Stimulated activated CD4-positive, alpha-beta T cell treated with anti-CD3 and anti-CD28 coated beads, Interleukin-12 subunit alpha, Interleukin-12 subunit beta, amount 100 ng/mL, for 24 hours (primary cell): ENCODE measurements around the gene CCNY.
"Not testable (repeated sequence)": the region's sequence is repeated elsewhere in the genome, so short reads cannot be mapped to it uniquely, and the experiment has no call there.

ENCODE experiments used
- DNase-seq, 2 experiments: peaks; one replicate each; pipeline ENCODE4 v3.0.0-alpha.2; 2020; ENCODE audit warnings: low read depth in 2 of 2

CCNY gene

GRCh38 chr10:35354257-35354656 is 17.9 kb downstream of the CCNY start:
- DNase-seq: not testable (repeated sequence)

DNA sequence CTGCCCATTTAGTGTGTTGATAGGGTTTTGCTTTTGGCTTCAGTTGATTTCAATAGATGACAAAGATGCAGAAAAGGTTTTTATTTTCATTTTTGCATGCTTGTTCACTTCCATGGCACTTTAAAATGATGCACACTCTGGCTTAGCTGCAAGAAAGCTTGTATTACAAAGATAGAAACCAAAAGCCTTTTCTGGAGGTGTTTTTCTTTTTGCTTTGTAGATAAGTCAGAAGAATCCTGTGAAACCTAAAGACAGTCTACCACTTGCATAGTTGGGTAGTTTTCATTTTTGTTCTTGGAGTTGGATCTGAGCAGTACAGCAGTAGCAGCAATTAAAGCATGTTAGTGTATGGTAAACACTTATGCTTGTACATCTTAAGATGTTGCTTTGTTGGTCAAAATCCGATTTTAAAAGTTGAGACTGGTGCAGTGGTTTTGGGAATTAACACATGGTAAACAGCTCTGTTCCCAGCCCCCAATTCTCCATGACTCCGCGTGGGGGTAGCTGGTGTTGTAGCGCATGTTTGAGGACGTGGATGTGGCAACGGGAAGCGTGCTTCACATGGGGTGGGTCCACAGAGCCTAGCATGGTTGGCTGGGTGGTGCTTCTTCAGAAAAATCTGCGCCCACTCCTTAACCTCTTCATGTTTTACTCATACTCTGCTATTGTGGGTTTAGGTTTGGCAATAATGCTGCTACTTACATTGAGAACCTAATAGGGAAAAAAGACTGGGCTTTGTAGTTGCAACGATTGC is 19.8 kb downstream of the CCNY start:
- no peak for DNase-seq

- DNase-seq: no peak
Measured at GRCh38 chr10:35356725-35357092, 20.4 kb downstream of the CCNY start.

- no peak for DNase-seq
Measured at GRCh38 chr10:35359056-35359455, 22.7 kb downstream of the CCNY start.

- DNase-seq: no peak
Measured at GRCh38 chr10:35359873-35360272, 23.6 kb downstream of the CCNY start.

- no peak for DNase-seq
Measured at GRCh38 chr10:35362701-35363350, 26.5 kb downstream of the CCNY start.

GRCh38 chr10:35363587-35363986 is 27.3 kb downstream of the CCNY start:
- DNase-seq: no peak

DNA sequence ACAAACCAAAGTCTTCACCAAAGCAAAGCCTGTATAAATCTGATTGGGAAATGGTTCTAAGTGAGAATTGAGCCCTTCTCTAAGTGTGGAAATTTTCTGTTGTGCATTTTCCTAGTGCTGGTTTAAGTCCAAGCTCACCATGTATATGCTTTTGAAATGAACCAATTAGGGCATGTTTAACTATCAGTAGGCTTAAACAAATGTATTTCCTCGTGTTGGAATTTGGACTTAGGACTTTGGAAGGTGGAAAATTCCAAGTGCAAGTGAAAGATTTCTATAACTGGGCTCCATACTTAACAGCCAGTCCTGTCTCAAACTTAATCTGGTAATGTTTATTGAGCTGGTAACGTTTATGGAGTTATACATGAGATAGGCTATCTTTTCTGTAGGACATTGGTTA is 28.5 kb downstream of the CCNY start:
- no peak for DNase-seq

- DNase-seq: no peak
Measured at GRCh38 chr10:35365994-35366393, 29.7 kb downstream of the CCNY start.

DNA sequence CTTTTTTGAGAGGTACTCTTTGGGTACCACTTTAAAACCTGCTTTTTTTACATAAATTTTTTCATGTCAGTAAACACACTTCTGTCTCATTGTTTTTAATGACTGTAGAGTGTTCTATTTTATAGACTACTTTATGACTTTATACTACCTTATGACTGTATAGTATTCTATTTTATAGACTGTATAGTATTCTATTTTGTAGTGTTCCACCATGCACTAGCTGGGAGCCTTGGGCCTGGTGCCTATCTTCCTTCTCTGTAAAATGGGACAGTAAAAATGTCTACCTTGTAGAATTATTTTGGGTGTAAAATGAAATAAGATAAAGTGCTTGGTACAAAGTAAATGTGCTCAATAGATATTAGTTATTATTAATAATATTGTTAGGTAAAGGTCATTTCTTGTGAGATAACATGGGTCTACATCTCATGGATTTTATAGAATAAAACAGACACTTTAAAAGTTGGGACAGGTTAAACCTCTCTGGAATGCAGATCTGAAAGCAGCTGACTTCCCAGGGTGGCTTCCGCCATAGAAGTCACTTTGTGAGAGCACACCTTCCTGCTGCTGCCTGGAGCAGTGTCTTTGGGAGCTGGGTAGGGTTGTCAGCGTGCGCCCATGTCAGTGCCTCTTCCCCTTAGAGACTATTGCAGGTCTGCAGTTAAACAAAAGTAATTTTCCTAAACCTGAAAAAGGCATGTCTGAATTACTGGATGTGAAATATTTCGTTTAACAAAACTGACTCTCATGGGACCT is 31.0 kb downstream of the CCNY start:
- DNase-seq: no peak

- no peak for DNase-seq
Measured at GRCh38 chr10:35367982-35368381, 31.7 kb downstream of the CCNY start.

DNA sequence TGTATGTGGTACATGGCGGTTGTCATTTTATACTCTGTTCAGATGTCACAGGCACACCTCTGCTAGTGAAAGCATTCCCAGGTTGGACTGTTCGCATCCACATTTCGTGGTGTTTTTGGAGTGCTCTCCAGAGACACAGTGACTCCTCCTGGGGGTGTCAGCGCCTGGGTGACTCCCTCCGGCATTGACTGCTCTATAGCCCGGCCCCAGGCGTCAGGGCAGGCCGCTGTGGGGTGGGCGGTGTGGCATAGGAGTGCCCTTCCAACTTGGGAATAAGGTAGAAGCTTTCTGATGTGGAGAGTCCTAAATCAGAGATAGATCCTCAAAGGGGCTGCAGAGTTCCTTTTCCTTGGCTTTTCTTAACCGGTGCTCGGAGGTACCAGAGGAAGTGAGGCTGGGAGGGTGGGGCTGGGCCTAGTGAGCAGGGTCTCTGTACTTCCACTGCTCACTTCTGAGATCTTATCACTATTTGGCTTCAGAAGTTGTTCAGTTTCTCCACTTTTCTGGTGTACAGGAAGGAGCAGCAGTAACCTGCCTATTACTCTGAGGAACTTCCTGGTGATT is 32.3 kb downstream of the CCNY start:
- no peak for DNase-seq

DNA sequence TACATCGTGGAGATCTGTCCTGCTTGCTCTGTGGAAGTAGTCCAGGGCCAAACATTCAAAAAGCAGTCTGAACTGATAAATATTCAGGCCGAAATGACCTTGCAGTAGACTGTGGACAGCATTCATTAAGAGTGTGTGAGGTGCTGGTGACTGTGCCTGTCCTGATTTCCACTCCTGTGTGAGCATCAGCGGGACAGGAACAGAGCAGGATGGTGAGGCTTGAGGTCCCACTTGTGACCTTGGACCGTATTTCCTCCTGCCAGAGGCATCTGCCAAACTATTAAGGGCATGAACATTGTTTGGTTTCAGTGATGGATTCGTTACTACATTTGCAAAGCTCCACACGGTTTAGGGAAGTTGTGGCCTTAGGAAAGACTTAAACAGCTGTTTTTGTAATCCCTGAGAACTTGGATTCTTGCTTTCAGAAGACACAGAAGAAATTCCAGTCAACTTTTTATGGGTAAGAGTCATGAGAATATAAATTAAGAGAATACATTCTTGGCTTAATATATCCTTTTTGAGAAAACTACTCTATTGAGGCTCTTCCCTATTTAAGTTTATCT is 32.8 kb downstream of the CCNY start:
- DNase-seq: no peak

DNA sequence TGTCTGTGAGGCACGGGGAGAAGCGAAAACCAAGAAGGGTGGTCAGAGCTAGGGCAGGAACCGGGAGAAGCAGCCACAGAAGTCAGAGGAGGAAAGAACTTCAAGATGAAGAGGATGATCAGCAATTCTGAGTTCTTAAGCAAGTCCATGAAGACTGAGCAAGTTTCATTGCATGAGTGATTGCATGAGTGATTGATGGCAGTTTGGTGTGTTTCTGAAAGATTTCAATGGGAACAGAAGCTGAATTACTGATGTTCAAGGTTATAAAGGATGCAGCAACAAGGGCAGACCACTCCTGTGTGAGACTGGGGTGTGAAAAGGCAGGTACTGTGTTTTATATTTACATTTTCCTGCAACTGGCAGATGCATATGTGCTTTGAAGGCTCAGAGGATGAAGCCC is 35.4 kb downstream of the CCNY start:
- DNase-seq: no peak

DNA sequence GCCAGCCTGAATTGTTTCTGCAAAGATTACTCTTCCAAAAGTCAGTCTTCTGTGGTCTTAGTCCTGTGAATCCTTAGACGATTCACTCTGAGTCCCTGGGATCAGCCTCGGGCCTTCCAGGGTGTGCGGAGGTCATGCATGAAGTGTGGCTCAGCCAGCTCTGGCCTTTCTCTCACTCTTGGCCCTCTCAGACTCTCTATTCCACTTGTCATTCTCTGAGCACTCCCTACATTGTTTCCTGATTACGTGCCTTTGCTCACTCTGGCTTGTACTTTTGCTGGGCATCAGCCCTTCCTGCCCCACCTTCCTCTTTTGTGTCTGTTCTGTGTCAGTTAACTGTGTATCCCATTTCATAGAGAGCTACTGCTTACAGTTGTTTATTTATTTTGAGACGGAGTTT is 36.0 kb downstream of the CCNY start:
- no peak for DNase-seq

GRCh38 chr10:35375091-35375765 is 38.9 kb downstream of the CCNY start:
- DNase-seq: no peak

- no peak for DNase-seq
Measured at GRCh38 chr10:35377050-35377728, 40.9 kb downstream of the CCNY start.

DNA sequence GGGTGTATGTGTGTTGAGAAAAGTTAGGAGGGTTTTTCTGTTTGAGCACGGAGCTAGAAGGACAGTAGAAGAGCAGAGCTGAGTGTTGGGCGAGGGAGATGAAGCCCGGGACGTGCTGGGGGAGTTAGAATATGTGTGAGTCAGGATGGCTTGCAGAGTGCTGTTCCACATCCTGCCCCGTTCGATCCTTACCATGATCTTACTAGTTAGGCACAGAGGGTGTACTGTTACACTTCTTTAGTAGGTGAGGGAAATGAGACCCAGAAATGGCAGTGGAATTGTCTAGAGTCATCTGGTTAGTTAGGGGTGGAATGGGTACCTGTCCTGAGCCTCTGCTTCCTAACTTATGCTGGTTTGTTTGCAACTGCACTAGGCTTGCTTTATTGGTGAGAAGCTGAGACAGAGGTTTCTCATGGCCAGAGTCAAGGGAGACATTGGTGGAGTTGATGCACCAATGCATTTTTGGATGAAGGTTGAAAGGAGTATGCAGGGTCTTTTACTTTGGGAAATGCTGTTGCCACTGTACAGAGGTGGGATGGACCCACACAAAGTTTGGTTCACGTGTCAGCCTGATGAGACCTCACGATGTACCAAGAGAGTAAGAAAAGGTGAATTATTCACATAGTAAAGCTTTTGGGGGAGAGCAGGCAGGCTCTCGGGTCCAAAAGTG is 42.4 kb downstream of the CCNY start:
- DNase-seq: no peak

DNA sequence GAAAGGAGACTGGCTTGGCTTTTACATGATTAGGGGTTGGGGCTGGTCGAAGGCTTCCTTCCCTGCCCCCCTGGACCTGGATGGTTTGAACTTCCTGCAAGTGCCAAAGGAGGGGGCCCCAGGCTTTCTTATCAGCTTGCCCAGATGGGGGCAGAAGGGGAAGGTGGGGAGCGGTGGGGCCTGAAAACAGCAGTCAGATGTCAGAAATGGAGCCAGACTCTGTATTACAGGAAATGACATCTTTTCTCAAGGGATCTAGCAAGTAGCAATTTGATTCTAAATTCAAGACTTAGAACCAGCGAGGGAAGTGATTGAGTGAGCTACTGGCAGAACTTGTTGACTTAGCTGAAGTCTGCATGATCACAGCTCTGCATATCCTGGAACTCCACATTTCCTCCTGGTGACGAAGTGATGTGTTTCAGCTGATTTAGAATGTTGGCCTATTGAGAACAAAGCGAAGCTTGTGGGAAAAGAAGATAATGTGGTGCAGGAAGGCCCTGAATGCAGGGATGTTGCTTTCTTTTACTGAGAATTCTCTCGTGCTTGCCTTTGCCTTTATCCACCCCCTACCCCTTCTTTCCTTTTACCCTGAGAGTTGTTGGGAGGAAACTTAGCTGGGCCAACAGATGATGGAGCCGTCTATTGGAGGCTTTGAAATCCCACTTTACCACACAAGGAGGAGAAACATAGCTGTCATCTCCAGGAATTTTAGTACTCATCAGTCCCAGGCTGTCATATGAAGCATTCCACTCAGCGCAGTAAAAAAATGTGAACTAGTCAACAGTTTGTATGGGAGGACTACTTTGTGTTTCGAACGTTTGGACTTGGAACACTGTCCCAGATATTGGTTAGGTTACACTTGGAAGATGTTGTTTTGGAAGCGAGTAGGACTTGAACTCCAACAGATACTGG is 43.2 kb downstream of the CCNY start:
- DNase-seq: no peak
